Fibroblast of pulmonary artery (primary cell): ENCODE data around the gene LDAH.

Experiments used
- DNase-seq: peaks from one replicate; pipeline ENCODE4 v3.0.0-alpha.2; 2010; ENCODE audit warnings: low read depth
- H3K4me3 ChIP-seq: replicated peaks from 2 replicates; pipeline ENCODE4 v1.5.1; 2011; ENCODE audit warnings: low read depth, mild to moderate bottlenecking, control low read depth, low read length, moderate library complexity
- CTCF ChIP-seq: IDR thresholded peaks from 2 replicates; pipeline ENCODE4 v1.5.1; 2011; ENCODE audit warnings: mild to moderate bottlenecking, control low read depth, low read length, inconsistent platforms; ENCODE audit errors: missing control alignments

The LDAH gene

DNA sequence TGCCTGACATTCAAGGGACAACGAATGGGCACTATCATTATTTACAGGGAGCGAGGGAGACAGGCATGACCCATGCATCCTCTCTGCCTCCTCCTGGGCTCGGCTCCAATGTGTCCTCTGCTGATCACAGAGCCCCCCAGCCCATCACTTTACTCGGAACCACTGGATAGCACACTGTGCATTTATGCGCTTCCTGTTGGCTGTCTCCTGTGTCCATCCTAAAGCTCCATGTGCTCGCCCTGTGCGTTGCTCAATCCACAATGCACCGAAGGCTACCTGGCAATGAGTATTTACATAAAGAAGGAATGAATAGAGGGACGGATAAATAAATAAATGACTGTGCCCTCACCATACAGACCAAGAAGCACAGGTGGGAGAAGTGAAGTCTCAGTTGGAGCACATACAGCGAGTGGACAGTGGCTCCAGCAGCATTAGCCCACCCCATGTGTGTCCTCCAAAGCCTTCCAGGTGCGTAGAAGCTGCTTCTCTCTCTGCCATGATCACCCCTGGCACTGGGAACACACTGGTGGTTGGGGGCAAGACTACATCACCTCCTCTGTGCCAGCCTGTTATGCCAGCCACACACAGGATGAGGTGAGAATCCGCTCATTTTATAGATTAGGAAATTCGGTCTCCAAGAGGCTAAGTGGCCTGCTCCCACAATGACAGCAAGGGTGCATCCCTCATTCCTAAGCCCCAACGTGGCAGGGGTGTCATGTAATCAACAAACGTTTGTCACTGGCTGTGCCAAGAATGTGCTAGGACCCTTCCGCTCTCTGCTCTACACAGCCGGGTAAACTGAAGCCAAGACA is 158.3 kb downstream of the LDAH start:
- no peak for TF ChIP-seq CTCF
- no peak for DNase-seq
- no peak overlapping the region for H3K4me3 ChIP-seq

DNA sequence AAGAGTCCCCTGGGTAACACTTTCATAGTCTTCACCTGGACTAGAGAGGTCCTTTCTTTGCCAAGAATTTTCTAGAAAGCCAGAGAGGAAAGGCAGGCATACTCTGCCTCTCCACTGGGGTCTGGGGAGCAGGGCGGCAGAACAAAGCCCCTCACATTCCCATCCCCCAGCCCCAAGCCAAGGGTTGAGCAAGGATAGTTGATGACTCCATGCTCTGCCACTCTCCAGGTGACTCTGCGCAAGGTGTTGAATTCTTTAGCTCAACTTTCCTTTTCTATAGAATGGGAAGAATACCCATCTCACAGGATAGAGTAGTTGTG is 158.9 kb downstream of the LDAH start:
- no peak for TF ChIP-seq CTCF
- H3K4me3 ChIP-seq = no peak overlapping the region
- DNase-seq = no peak

DNA sequence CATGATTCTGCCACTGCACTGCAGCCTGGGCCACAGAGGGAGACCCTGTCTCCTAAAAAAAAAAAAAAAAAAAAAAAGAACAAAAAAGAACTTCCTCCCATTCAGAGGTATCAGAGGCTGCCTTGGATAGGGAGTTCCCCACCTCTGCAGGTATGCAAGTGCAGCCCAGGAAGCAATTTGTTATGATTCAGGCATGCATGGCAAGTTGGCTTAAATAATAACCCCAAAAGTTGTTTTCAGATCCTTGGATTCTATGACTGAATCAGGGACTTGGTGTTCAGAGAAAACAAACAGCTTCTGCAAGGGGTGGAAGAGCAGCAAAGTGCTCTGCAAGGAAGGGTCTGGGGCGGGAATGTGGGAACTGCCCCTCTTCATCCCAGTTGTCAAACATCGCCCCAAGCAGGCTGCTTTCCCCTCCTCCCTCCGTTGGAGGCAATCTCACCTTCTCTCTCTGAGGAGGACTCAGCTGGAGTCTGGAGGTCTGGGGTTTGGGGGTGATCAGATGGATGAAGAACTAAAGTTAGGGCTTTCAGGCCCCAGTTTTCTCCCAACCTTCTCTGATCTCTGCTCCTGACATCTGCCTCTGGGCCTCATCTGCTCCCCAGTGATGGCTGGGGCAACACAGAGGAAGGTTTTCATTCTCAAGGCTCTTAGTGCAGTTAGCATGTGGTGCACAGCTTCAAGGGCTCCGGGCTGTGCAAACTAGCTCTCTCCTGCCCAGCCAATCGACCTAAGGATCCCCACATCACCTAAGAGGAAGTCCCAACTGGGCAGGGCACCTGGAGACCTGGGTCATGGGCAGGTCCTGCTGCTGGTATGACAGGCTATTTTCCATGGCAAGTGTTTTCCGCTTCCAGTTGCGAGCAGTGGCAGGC is 159.5 kb downstream of the LDAH start:
- TF ChIP-seq CTCF = no peak
- no peak for DNase-seq
- H3K4me3 ChIP-seq = no peak overlapping the region

DNA sequence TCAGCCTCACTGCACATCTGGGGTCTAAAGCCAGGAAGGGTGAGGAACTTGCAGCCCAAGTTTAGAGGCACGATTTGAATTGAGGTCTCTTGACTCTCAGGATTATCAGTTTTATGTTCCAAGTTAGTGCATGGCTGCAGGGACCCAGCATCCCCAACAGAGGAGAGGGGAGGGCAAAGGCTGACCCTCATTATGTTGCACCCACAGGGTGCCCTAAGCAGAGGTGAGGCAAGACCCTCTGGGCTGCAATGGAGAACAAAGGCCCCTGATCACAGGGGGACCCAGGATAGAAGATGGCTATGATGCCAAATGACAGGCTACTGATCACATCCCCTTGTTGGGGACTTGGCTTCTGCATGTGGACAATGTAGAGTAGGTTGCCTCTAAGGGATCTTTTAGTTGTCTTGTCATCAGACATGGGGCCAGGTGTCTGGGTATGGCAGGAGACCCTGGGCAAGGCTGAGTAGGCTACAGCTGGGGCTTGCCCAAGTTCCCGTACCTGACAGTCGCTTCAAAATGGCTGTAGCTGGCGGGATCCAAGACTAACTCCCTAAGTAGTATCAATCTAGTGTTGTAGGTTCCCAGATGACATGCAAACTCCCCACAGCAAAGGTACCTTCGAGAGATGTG is 160.5 kb downstream of the LDAH start:
- DNase-seq = no peak
- TF ChIP-seq CTCF = no peak
- H3K4me3 ChIP-seq = no peak overlapping the region

- TF ChIP-seq CTCF = peak; percentile 98
- DNase-seq = peak; percentile 88
Measured at GRCh38 chr2:20661421-20662307, 161.2 kb downstream of the LDAH start.

DNA sequence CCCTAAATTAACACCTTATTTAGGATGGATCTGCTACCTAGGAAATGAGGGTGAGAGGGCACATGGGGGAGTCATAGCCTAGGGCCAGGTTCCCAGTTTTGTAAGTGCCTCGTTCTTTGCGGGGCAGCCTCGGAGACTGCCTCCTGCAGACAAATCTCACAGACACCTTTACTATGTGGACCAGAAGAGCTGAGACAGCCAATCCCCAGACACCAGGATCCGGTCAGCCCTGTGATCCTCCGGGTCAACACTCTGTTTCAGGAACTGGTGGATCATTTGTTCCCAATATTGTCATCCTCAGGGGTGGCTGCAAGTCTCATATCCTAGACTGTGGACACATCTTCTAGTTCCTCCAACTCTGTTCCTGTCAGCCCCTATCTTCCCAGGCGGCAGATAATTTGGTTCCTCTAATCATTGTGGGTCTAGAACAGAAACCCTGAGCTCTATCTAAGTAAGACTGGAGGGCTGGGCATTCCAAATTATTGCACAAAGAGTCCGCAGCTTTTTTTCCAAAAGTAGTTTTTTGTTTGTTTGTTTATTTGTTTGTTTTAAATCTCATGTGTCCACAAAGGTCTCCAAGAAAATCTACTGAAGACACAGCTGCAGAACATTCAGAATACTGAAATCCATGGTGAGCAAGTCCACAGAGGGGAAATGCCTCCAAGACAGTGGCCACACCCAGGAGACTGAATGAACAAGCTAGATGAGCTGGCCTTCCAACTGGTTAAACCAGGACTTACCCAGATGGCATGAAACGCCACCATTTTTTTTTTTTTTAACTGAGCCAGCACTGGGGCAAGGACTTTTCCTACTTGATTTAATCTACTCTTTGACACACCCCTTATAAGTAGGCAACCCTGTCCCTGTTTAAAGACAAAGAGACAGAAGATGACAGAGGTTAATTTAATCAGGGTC is 162.1 kb downstream of the LDAH start:
- no peak for TF ChIP-seq CTCF
- DNase-seq = no peak
- H3K4me3 ChIP-seq = no peak overlapping the region

More at GRCh38 chr2:20661421-20662307, 161.2 kb downstream of the LDAH start:
- H3K4me3 ChIP-seq = no peak overlapping the region
